CD4-positive, alpha-beta T cell treated with Interferon gamma for 1 hour (primary cell): ENCODE data around the gene RFPL4A.

Source experiments
- DNase-seq: peaks from one replicate; pipeline ENCODE4 v3.0.0-alpha.2; 2020

RFPL4A gene

DNA sequence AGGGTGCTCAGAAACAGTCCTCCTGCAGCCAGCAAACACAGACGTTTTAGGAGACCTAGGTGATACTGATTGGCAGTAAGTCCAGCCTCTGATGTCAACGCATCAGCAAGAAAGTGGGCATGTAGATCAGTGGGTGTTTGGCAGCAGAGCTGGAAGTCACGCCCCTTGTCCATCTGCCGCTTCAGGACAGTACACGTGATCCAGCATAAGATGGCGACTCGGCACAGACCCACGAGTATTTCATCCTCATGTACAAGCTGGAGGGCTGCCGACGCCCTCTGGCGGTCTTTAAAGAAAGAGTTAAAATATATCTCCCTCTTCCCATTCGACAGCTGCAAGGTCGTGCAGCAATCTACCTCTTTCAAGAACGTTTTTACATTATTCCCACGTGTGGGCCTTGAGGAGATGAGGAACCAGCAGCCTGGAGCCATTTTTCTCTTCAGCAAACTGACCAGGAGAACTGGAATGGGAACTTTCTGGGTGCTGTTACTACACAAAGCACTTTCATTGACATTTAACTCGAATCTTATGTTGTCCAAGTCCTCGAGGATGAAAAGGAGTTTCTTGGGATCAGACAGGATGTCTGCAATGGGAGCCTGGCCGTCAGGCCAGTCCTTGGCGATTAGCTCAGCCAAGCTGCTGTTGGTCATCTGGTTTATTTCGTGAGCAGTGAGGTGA, 50.6 kb downstream of the RFPL4A start:
- DNase-seq = peak; percentile 44

GRCh38 chr19:55811340-55811739, 52.4 kb downstream of the RFPL4A start:
- DNase-seq = no peak

DNA sequence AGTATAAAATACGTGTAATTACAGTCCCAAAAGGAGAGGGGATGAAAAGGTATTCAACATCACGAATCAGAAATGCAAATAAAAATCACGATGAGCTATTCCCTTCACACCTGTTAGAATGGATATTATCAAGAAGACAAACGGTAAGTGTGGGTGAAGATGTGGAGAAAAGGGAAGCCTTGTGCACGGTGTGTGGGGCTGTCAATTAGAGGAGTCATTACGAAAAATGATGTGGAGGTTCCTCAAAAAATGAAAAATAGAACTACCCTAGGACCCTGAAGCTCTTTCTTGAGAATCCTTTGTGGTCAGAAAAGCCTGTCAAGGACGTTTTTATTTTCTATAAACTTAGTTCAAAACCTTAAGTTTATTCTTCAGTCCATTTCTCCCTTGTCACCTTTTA, 53.6 kb downstream of the RFPL4A start:
- no peak for DNase-seq
